ENCODE data around the gene PPP1CA. TPM values are rescaled to one million over a fixed set of nuclear protein-coding genes. Genes with fewer than 3 reads are reported as not detected.

PPP1CA gene
- total RNA-seq, 1 donor from 2014 or later = 262 TPM

- peaks cover 20% of the 10 kb centered on the region for H3K36me3 Mint-ChIP-seq (ENCODE audit: low read depth)
- DNase-seq (ENCODE audit: low spot score) = peak; percentile 89
- H3K9me3 Mint-ChIP-seq = no peaks in the 10 kb centered on the region
- H3K4me1 Mint-ChIP-seq (ENCODE audit: low read depth) = peaks cover 27% of the 10 kb centered on the region
- no peaks in the 10 kb centered on the region for H3K27me3 Mint-ChIP-seq (ENCODE audit: low read depth)
- intact Hi-C loops (cut with micrococcal nuclease) = loop anchor here (5.0 kb wide), 1 partner anchor 129 kb away; no protein-coding TSS in a partner anchor
- peak within 1 kb of the TSS; percentile 52 for H3K27ac Mint-ChIP-seq
- H3K4me3 Mint-ChIP-seq (ENCODE audit: low read depth) = peak within 1 kb of the TSS; percentile 89
These were observed 10.1 kb downstream of the PPP1CA start, which contains the start of gene RAD9A for GRCh38 chr11:67391304-67392182. TSS of gene RAD9A (plus strand) at chr11:67391986. CDS start at chr11:67392045, 59 bp downstream.

- H3K4me3 Mint-ChIP-seq (ENCODE audit: low read depth) = peak overlapping the region; percentile 89
- peaks cover 14% of the 10 kb centered on the region for H3K36me3 Mint-ChIP-seq (ENCODE audit: low read depth)
- H3K27me3 Mint-ChIP-seq (ENCODE audit: low read depth) = no peaks in the 10 kb centered on the region
- no peaks in the 10 kb centered on the region for H3K9me3 Mint-ChIP-seq
- intact Hi-C loops (cut with micrococcal nuclease) = loop anchor here (5.0 kb wide), 1 partner anchor 129 kb away; no protein-coding TSS in a partner anchor
- DNase-seq (ENCODE audit: low spot score) = no peak
- peak overlapping the region; percentile 33 for H3K27ac Mint-ChIP-seq
- H3K4me1 Mint-ChIP-seq (ENCODE audit: low read depth) = peaks cover 25% of the 10 kb centered on the region
These were observed 10.7 kb downstream of the PPP1CA start for GRCh38 chr11:67390947-67391303.

- H3K4me3 Mint-ChIP-seq (ENCODE audit: low read depth) = peak overlapping the region; percentile 74
- peak; percentile 41 for DNase-seq (ENCODE audit: low spot score)
- intact Hi-C loops (cut with micrococcal nuclease) = loop anchor here (1.0 kb wide), 1 partner anchor 117 kb away; no protein-coding TSS in a partner anchor
- peaks cover 25% of the 10 kb centered on the region for H3K4me1 Mint-ChIP-seq (ENCODE audit: low read depth)
- H3K27me3 Mint-ChIP-seq (ENCODE audit: low read depth) = no peaks in the 10 kb centered on the region
- no peaks in the 10 kb centered on the region for H3K9me3 Mint-ChIP-seq
- peaks cover 14% of the 10 kb centered on the region for H3K36me3 Mint-ChIP-seq (ENCODE audit: low read depth)
- peak overlapping the region; percentile 33 for H3K27ac Mint-ChIP-seq
These were observed 12.2 kb downstream of the PPP1CA start for GRCh38 chr11:67389477-67389876.

GRCh38 chr11:67387518-67387917 lies 14.1 kb downstream of the PPP1CA start:
- no peak overlapping the region for H3K4me3 Mint-ChIP-seq (ENCODE audit: low read depth)
- H3K27ac Mint-ChIP-seq = no peak overlapping the region
- no peaks in the 10 kb centered on the region for H3K9me3 Mint-ChIP-seq
- peaks cover 3% of the 10 kb centered on the region for H3K36me3 Mint-ChIP-seq (ENCODE audit: low read depth)
- H3K27me3 Mint-ChIP-seq (ENCODE audit: low read depth) = peaks cover under 1% of the 10 kb centered on the region
- peaks cover 15% of the 10 kb centered on the region for H3K4me1 Mint-ChIP-seq (ENCODE audit: low read depth)
- no peak for DNase-seq (ENCODE audit: low spot score)
- intact Hi-C loops (cut with micrococcal nuclease) = no loop called here

GRCh38 chr11:67387069-67387468 lies 14.6 kb downstream of the PPP1CA start:
- Mint-ChIP-seq H3K9me3 (no peaks in the 10 kb centered on the region), H3K27me3 (ENCODE audit: low read depth) (peaks cover 3% of the 10 kb centered on the region), H3K4me3 (ENCODE audit: low read depth) (no peak overlapping the region), H3K4me1 (ENCODE audit: low read depth) (peaks cover 14% of the 10 kb centered on the region), H3K27ac (no peak overlapping the region), H3K36me3 (ENCODE audit: low read depth) (no peaks in the 10 kb centered on the region)
- intact Hi-C loops (cut with micrococcal nuclease) = no loop called here
- DNase-seq (ENCODE audit: low spot score) = no peak

GRCh38 chr11:67384851-67385366 lies 16.7 kb downstream of the PPP1CA start:
- DNase-seq (ENCODE audit: low spot score) = no peak
- intact Hi-C loops (cut with micrococcal nuclease) = loop anchor here (5.0 kb wide), 1 partner anchor 118 kb away; the partner anchor contains the start of gene GRK2
- Mint-ChIP-seq H3K4me3 (ENCODE audit: low read depth) (no peak overlapping the region), H3K27me3 (ENCODE audit: low read depth) (peaks cover 11% of the 10 kb centered on the region), H3K27ac (no peak overlapping the region), H3K9me3 (no peaks in the 10 kb centered on the region), H3K36me3 (ENCODE audit: low read depth) (no peaks in the 10 kb centered on the region), H3K4me1 (ENCODE audit: low read depth) (peaks cover 12% of the 10 kb centered on the region)

- Mint-ChIP-seq H3K4me3 (ENCODE audit: low read depth) (no peak overlapping the region), H3K27me3 (ENCODE audit: low read depth) (peaks cover 17% of the 10 kb centered on the region), H3K36me3 (ENCODE audit: low read depth) (no peaks in the 10 kb centered on the region), H3K27ac (no peak overlapping the region), H3K4me1 (ENCODE audit: low read depth) (peaks cover 5% of the 10 kb centered on the region), H3K9me3 (no peaks in the 10 kb centered on the region)
- peak; percentile 73 for DNase-seq (ENCODE audit: low spot score)
- intact Hi-C loops (cut with micrococcal nuclease) = loop anchor here (1.0 to 5.0 kb wide), 2 partner anchors 25 to 115 kb away; partner anchors contain the start of gene GRK2
These were observed 19.2 kb downstream of the PPP1CA start for GRCh38 chr11:67382276-67383136.

- H3K4me3 Mint-ChIP-seq (ENCODE audit: low read depth) = no peak overlapping the region
- DNase-seq (ENCODE audit: low spot score) = no peak
- intact Hi-C loops (cut with micrococcal nuclease) = loop anchor here (5.0 kb wide), 1 partner anchor 114 kb away; the partner anchor contains the start of gene GRK2
- no peaks in the 10 kb centered on the region for H3K9me3 Mint-ChIP-seq
- no peaks in the 10 kb centered on the region for H3K36me3 Mint-ChIP-seq (ENCODE audit: low read depth)
- H3K27me3 Mint-ChIP-seq (ENCODE audit: low read depth) = peaks cover 21% of the 10 kb centered on the region
- peaks cover 5% of the 10 kb centered on the region for H3K4me1 Mint-ChIP-seq (ENCODE audit: low read depth)
- H3K27ac Mint-ChIP-seq = no peak overlapping the region
These were observed 20.2 kb downstream of the PPP1CA start for GRCh38 chr11:67381244-67381972.

GRCh38 chr11:67379061-67380058 lies 22.3 kb downstream of the PPP1CA start:
- Mint-ChIP-seq H3K4me1 (ENCODE audit: low read depth) (peaks cover 9% of the 10 kb centered on the region), H3K9me3 (no peaks in the 10 kb centered on the region), H3K27ac (no peak overlapping the region), H3K27me3 (ENCODE audit: low read depth) (peaks cover 35% of the 10 kb centered on the region), H3K36me3 (ENCODE audit: low read depth) (no peaks in the 10 kb centered on the region), H3K4me3 (ENCODE audit: low read depth) (no peak overlapping the region)
- intact Hi-C loops (cut with micrococcal nuclease) = loop anchor here (5.0 kb wide), 1 partner anchor 112 kb away; the partner anchor contains the start of gene GRK2
- DNase-seq (ENCODE audit: low spot score) = no peak

- H3K9me3 Mint-ChIP-seq = no peaks in the 10 kb centered on the region
- no peak for DNase-seq (ENCODE audit: low spot score)
- no peak overlapping the region for H3K4me3 Mint-ChIP-seq (ENCODE audit: low read depth)
- H3K27ac Mint-ChIP-seq = no peak overlapping the region
- peaks cover 14% of the 10 kb centered on the region for H3K4me1 Mint-ChIP-seq (ENCODE audit: low read depth)
- H3K36me3 Mint-ChIP-seq (ENCODE audit: low read depth) = no peaks in the 10 kb centered on the region
- peaks cover 40% of the 10 kb centered on the region for H3K27me3 Mint-ChIP-seq (ENCODE audit: low read depth)
- intact Hi-C loops (cut with micrococcal nuclease) = no loop called here
These were observed 23.1 kb downstream of the PPP1CA start for GRCh38 chr11:67378544-67378943.

All from activated T-helper 2 cell treated with anti-CD3 and anti-CD28 coated beads, Interferon-gamma antibody, Interleukin-2, Interleukin-4, amounts not matched to agents 10 μg/mL and 5 μg/mL and 100 μg/mL, durations not matched to agents 14 hours and 24 hours and 36 hours (primary cell).